Colonic mucosa (tissue), 4 donors: Measurements from ENCODE around the gene GAS2L2. TPM values are rescaled to one million over a fixed set of nuclear protein-coding genes. Genes with fewer than 3 reads are reported as not detected.

ENCODE experiments used
- DNase-seq: peaks from one replicate; pipeline ENCODE4 v3.0.0-alpha.2; 2020
- H3K27ac ChIP-seq: fragments of 200-600 bp; one replicate; pipeline ENCODE4 v1.8.0; 2021
- H3K27me3 ChIP-seq: fragments of 200-600 bp; one replicate; pipeline ENCODE4 v1.8.0; 2021
- H3K36me3 ChIP-seq: fragments of 200-600 bp; one replicate; pipeline ENCODE4 v1.8.0; 2021
- H3K4me1 ChIP-seq: fragments of 200-600 bp; one replicate; pipeline ENCODE4 v1.8.0; 2021; ENCODE audit warnings: mild to moderate bottlenecking
- H3K4me3 ChIP-seq: fragments of 200-600 bp; one replicate; pipeline ENCODE4 v1.8.0; 2021
- H3K9ac ChIP-seq, 2 donors: one replicate each; pipeline ENCODE4 v1.7.0; 2013; ENCODE audit warnings: control low read depth in 2 of 2, low read depth in 2 of 2, low read length in 2 of 2
- H3K9me3 ChIP-seq: fragments of 200-600 bp; one replicate; pipeline ENCODE4 v1.8.0; 2021
- CTCF ChIP-seq: fragments of 200-600 bp; IDR thresholded peaks from one replicate; pipeline ENCODE4 v1.8.0; 2022; ENCODE audit warnings: antibody characterized with exemption, mild to moderate bottlenecking
- intact Hi-C: fragments of 100-400 bp; cut with DNase I; formaldehyde crosslinking; loops from one replicate; pipeline ENCODE4 v1.14.1; 2022
- total RNA-seq, 2 donors: library from RNA; stranded (reverse); fragmentation: NEBNext Ultra II Directional in 1 of 2; extraction: Animal tissue kit (Norgen Biotek cat#: 25700) in 1 of 2; gene quantifications; one replicate each; pipeline ENCODE4 v1.2.1, GENCODE V29; 2021
- donor health status: healthy.
- donor health status: DM: no; HTN: no; CAD: no.
- donor health status: DM: no; HTN: no; CAD: no.

Gene GAS2L2
- total RNA-seq, 2 donors from 2014 or later: 0.15 TPM; not detected in 1

GRCh38 chr17:35726127-35726952, 26.7 kb downstream of the GAS2L2 start:
- Histone ChIP-seq H3K4me3 (no peak overlapping the region), H3K27ac (no peak overlapping the region), H3K9me3 (no peaks in the 10 kb centered on the region), H3K36me3 (peaks cover 9% of the 10 kb centered on the region), H3K9ac (no peak overlapping the region), H3K4me1 (no peaks in the 10 kb centered on the region), H3K27me3 (no peaks in the 10 kb centered on the region)
- TF ChIP-seq CTCF: no peak
- peak; percentile 53 for DNase-seq
- intact Hi-C loops: no loop called here

GRCh38 chr17:35725802-35726126, 27.3 kb downstream of the GAS2L2 start:
- Histone ChIP-seq H3K4me1 (no peaks in the 10 kb centered on the region), H3K27me3 (no peaks in the 10 kb centered on the region), H3K4me3 (no peak overlapping the region), H3K9ac (no peak overlapping the region), H3K36me3 (peaks cover 9% of the 10 kb centered on the region), H3K27ac (no peak overlapping the region), H3K9me3 (no peaks in the 10 kb centered on the region)
- DNase-seq: no peak
- TF ChIP-seq CTCF: no peak
- intact Hi-C loops: no loop called here

- H3K9ac ChIP-seq: no peak overlapping the region
- H3K27me3 ChIP-seq: no peaks in the 10 kb centered on the region
- intact Hi-C loops: no loop called here
- DNase-seq: no peak
- H3K4me3 ChIP-seq: no peak overlapping the region
- TF ChIP-seq CTCF: no peak
- peaks cover 9% of the 10 kb centered on the region for H3K36me3 ChIP-seq
- no peaks in the 10 kb centered on the region for H3K4me1 ChIP-seq
- H3K27ac ChIP-seq: no peak overlapping the region
- no peaks in the 10 kb centered on the region for H3K9me3 ChIP-seq
These were observed 28.0 kb downstream of the GAS2L2 start for GRCh38 chr17:35725058-35725457.

- Histone ChIP-seq H3K9ac (no peak overlapping the region), H3K27me3 (no peaks in the 10 kb centered on the region), H3K27ac (no peak overlapping the region), H3K4me1 (no peaks in the 10 kb centered on the region), H3K36me3 (peaks cover 9% of the 10 kb centered on the region), H3K4me3 (no peak overlapping the region), H3K9me3 (no peaks in the 10 kb centered on the region)
- DNase-seq: no peak
- TF ChIP-seq CTCF: no peak
- intact Hi-C loops: no loop called here
These were observed 29.3 kb downstream of the GAS2L2 start for GRCh38 chr17:35723735-35724134.

- Histone ChIP-seq H3K4me1 (no peaks in the 10 kb centered on the region), H3K36me3 (peaks cover 16% of the 10 kb centered on the region), H3K9me3 (no peaks in the 10 kb centered on the region), H3K27ac (no peak overlapping the region), H3K27me3 (no peaks in the 10 kb centered on the region), H3K4me3 (no peak overlapping the region), H3K9ac (no peak overlapping the region)
- DNase-seq: no peak
- intact Hi-C loops: no loop called here
- no peak for TF ChIP-seq CTCF
These were observed 35.6 kb downstream of the GAS2L2 start for GRCh38 chr17:35717475-35717874.
